K562 (cell line): ENCODE measurements around the gene APC2. TPM values are rescaled to one million over a fixed set of nuclear protein-coding genes. Genes with fewer than 3 reads are reported as not detected.

Experiments
- BRD4 ChIP-seq: fragments of 200-600 bp; sonication (generic); IDR thresholded peaks from 2 replicates; pipeline ENCODE4 v1.6.1; 2017; ENCODE audit warnings: inconsistent platforms
- HBP1 ChIP-seq: fragments of 450-650 bp; formaldehyde crosslinking; IDR thresholded peaks from 2 replicates; pipeline ENCODE4 v1.4.0; 2022; ENCODE audit warnings: missing genetic modification characterization
- HNRNPH1 ChIP-seq: fragments of 200-400 bp; formaldehyde crosslinking; optimal IDR thresholded peaks from 2 replicates; pipeline ENCODE3; 2017; ENCODE audit warnings: low read depth, mild to moderate bottlenecking, low read length, moderate library complexity
- KDM1A ChIP-seq, 2 experiments: fragments of 450-650 bp; IDR thresholded peaks; 2 replicates each; pipeline ENCODE4 v1.6.1; 2016; ENCODE audit warnings: mild to moderate bottlenecking in 2 of 2
- LCOR ChIP-seq: sonication (generic); formaldehyde crosslinking; IDR thresholded peaks from 2 replicates; pipeline ENCODE4 v1.8.0; 2022; ENCODE audit warnings: mild to moderate bottlenecking, missing genetic modification reagents
- RREB1 ChIP-seq: fragments of 250-450 bp; sonication (Bioruptor Pico); IDR thresholded peaks from 2 replicates; pipeline ENCODE4 v1.4.0; 2020
- SMARCE1 ChIP-seq: fragments of 450-650 bp; IDR thresholded peaks from 2 replicates; pipeline ENCODE4 v1.7.1; 2016; ENCODE audit warnings: mild to moderate bottlenecking
- SRSF9 ChIP-seq: fragments of 200-400 bp; formaldehyde crosslinking; IDR thresholded peaks from 2 replicates; pipeline ENCODE4 v1.6.1; 2017; ENCODE audit warnings: low read depth, low read length, borderline replicate concordance
- TSC22D4 ChIP-seq: fragments of 450-650 bp; IDR thresholded peaks from 2 replicates; pipeline ENCODE4 v1.6.1; 2016; ENCODE audit warnings: missing genetic modification characterization, missing biosample characterization, control low read depth
- USF1 ChIP-seq: sonication (generic); formaldehyde crosslinking; IDR thresholded peaks from 2 replicates; pipeline ENCODE4 v1.9.0; 2022; ENCODE audit warnings: mild to moderate bottlenecking, missing genetic modification reagents
- ZBTB5 ChIP-seq: fragments of 450-650 bp; IDR thresholded peaks from 2 replicates; pipeline ENCODE4 v1.6.1; 2017; ENCODE audit warnings: antibody characterized with exemption
- ZEB2 ChIP-seq: fragments of 450-650 bp; IDR thresholded peaks from 2 replicates; pipeline ENCODE4 v1.6.1; 2016
- ZNF444 ChIP-seq: fragments of 250-450 bp; sonication (Bioruptor Pico); IDR thresholded peaks from 2 replicates; pipeline ENCODE4 v1.4.0; 2020; ENCODE audit warnings: mild to moderate bottlenecking, moderate library complexity
- polyA plus RNA-seq, 8 experiments: library from polyadenylated mRNA; depleted of rRNA in 4 of 8; stranded (reverse) in 5 of 8; unstranded in 3 of 8; fragments of >200 nt; fragmentation: Nextera tagmentation in 2 of 8; fragmentation: Illumina TruSeq in 1 of 8; extraction: Ambion mirVana in 2 of 8; extraction: Trizol in 1 of 8; gene quantifications; 2 replicates each; pipeline versions ENCODE4 v1.2.1 to v1.2.3, GENCODE V29; 2011 to 2014; ENCODE audit warnings: inconsistent platforms in 1 of 8, missing spikeins in 1 of 8
- total RNA-seq, 7 experiments: library from RNA; depleted of rRNA in 6 of 7; stranded (reverse); fragments of >200 nt in 6 of 7; fragmentation: Illumina TruSeq in 2 of 7; extraction: Trizol in 2 of 7; gene quantifications; 2 replicates each; pipeline versions ENCODE4 v1.2.1 to v1.2.3, GENCODE V29; 2011 to 2021; ENCODE audit warnings: low replicate concordance in 1 of 7

Gene APC2
- total and polyA plus RNA-seq, 9 of the 15 experiments (the other 6 are each of a cell fraction or from before 2014, with no cell fraction given): 0.01 to 0.40 (median 0.05) TPM; not detected in 3

GRCh38 chr19:1478934-1479707, 29.2 kb downstream of the APC2 start, which contains the start of gene C19orf25 (continued):
- TF ChIP-seq ZBTB5 (no peak), LCOR (CRISPR knock-in tag) (peak; percentile 87), SMARCE1 (no peak), ZEB2 (0 out of 2 replicates have a peak, but pooled peaks have one; percentile 11), RREB1 (no peak), HNRNPH1 (no peak), TSC22D4 (tag) (no peak), SRSF9 (no peak), KDM1A (IDR thresholded peaks at IDR 0.05) (peak in 1 of 2 experiments; percentile 63; a peak in 1 of 4 replicates), ZNF444 (no peak), USF1 (CRISPR knock-in tag) (peak; percentile 97), HBP1 (no peak), BRD4 (0 out of 2 replicates have a peak, but pooled peaks have one; percentile 42)
